ENCODE results near the gene CTDP1. TPM values are rescaled to one million over a fixed set of nuclear protein-coding genes. Genes with fewer than 3 reads are reported as not detected.

CTDP1 gene
- total RNA-seq, 2 experiments from 2014 or later, result 34.8 to 38.0 TPM

- Mint-ChIP-seq H3K9me3 (peaks cover 2% of the 10 kb centered on the region), H3K4me3 (peak overlapping the region; percentile 82), H3K36me3 (ENCODE audit: low read depth) (peaks cover 51% of the 10 kb centered on the region), H3K4me1 (peaks cover 74% of the 10 kb centered on the region), H3K27me3 (no peaks in the 10 kb centered on the region), H3K27ac (peak overlapping the region; percentile 89)
- ChIA-PET CTCF (no interaction called here), POLR2A (interaction anchor here (0.9 to 1.4 kb wide), 2 partner anchors 9 to 281 kb away, joined by 3 read pairs; no protein-coding TSS in a partner anchor)
- peak; percentile 82 for DNase-seq
Observed at GRCh38 chr18:79681484-79682387, 2.1 kb downstream of the CTDP1 start.

GRCh38 chr18:79682481-79682880 is 2.9 kb downstream of the CTDP1 start:
- Mint-ChIP-seq H3K9me3 (peaks cover 2% of the 10 kb centered on the region), H3K27ac (peak overlapping the region; percentile 89), H3K4me1 (peaks cover 73% of the 10 kb centered on the region), H3K27me3 (no peaks in the 10 kb centered on the region), H3K4me3 (peak overlapping the region; percentile 82), H3K36me3 (ENCODE audit: low read depth) (peaks cover 46% of the 10 kb centered on the region)
- CTCF ChIA-PET, result no interaction called here
- POLR2A ChIA-PET, result interaction anchor here (1.4 kb wide), 1 partner anchor 8 kb away, joined by 3 read pairs; no protein-coding TSS in a partner anchor
- no peak for DNase-seq

- H3K4me3 Mint-ChIP-seq, result peak overlapping the region; percentile 82
- peaks cover 74% of the 10 kb centered on the region for H3K4me1 Mint-ChIP-seq
- DNase-seq, result peak; percentile 24
- ChIA-PET POLR2A (no interaction called here), CTCF (interaction anchor here (1.3 kb wide), 1 partner anchor 304 kb away, joined by 3 read pairs; no protein-coding TSS in a partner anchor)
- H3K9me3 Mint-ChIP-seq, result peaks cover 2% of the 10 kb centered on the region
- H3K27ac Mint-ChIP-seq, result peak overlapping the region; percentile 89
- H3K36me3 Mint-ChIP-seq (ENCODE audit: low read depth), result peaks cover 46% of the 10 kb centered on the region
- no peaks in the 10 kb centered on the region for H3K27me3 Mint-ChIP-seq
Observed at GRCh38 chr18:79682894-79683625, 3.5 kb downstream of the CTDP1 start.

- Mint-ChIP-seq H3K27me3 (no peaks in the 10 kb centered on the region), H3K27ac (no peak overlapping the region), H3K36me3 (ENCODE audit: low read depth) (peaks cover 44% of the 10 kb centered on the region), H3K9me3 (peaks cover 2% of the 10 kb centered on the region), H3K4me3 (no peak overlapping the region), H3K4me1 (peaks cover 70% of the 10 kb centered on the region)
- ChIA-PET CTCF (interaction anchor here (1.3 kb wide), 1 partner anchor 304 kb away, joined by 3 read pairs; no protein-coding TSS in a partner anchor), POLR2A (no interaction called here)
- no peak for DNase-seq
Observed at GRCh38 chr18:79683626-79684282, 4.2 kb downstream of the CTDP1 start.

DNA sequence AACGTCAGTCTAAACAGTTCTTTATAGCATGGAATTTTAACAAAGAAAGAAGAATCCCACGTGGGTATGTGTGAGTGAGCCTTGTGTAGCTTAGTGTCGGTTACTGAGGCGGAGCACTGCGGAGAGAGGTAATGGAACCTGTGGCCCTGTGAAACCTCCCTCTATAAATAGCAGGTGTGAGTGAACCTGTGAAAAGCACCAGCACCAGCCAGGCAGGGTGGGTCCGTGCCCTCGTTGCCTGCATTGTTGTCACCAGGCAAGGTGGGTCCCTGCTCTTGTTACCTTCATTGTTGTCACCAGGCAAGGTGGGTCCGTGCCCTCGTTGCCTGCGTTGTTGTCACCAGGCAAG is 4.7 kb downstream of the CTDP1 start:
- POLR2A ChIA-PET, result no interaction called here
- no peak overlapping the region for H3K4me3 Mint-ChIP-seq
- CTCF ChIA-PET, result no interaction called here

DNA sequence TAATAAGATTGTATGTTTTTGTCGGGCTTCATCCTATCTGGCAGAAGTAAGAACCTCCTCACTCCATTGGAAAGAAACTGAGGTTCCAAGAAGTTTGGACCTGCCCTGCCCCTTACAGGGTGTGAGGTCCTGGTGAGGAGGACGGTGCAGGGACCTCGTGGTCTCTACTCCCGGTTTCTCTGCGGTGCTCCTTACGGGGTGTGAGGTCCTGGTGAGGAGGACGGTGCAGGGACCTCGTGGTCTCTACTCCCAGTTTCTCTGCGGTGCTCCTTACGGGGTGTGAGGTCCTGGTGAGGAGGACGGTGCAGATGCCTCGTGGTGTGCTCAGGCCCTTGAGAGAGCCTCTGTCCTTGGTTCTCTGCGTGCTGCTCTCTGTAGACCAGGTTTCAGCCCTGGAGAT is 5.2 kb downstream of the CTDP1 start:
- Mint-ChIP-seq H3K36me3 (ENCODE audit: low read depth) (peaks cover 42% of the 10 kb centered on the region), H3K27ac (no peak overlapping the region), H3K27me3 (no peaks in the 10 kb centered on the region), H3K9me3 (peaks cover 2% of the 10 kb centered on the region), H3K4me1 (peaks cover 71% of the 10 kb centered on the region), H3K4me3 (no peak overlapping the region)
- no peak for DNase-seq
- ChIA-PET POLR2A (no interaction called here), CTCF (no interaction called here)

More for the DNA sequence above, 4.7 kb downstream of the CTDP1 start:
- peaks cover 2% of the 10 kb centered on the region for H3K9me3 Mint-ChIP-seq
- peaks cover 42% of the 10 kb centered on the region for H3K36me3 Mint-ChIP-seq (ENCODE audit: low read depth)
- H3K4me1 Mint-ChIP-seq, result peaks cover 71% of the 10 kb centered on the region
- no peak overlapping the region for H3K27ac Mint-ChIP-seq
- H3K27me3 Mint-ChIP-seq, result no peaks in the 10 kb centered on the region
- DNase-seq, result no peak

DNA sequence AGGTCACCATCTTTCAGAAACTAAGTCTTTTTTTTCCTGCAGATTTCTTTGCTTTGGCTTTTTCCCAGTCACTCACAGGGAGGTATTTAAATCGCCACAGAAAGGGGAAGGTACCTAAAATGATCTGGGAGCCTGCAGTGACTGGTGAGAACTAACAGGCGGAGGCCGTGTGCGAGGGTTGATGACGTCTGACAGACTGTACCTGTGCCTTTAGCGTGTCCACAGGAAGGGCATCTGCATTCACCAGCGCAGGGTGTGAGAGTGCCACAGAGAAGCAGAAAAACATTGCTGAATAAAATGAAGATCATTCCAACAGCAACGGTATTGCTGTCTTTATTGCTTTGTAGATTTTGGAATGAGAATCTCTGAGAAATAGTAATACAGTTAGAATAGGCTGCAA is 5.7 kb downstream of the CTDP1 start:
- H3K9me3 Mint-ChIP-seq, result peaks cover 2% of the 10 kb centered on the region
- no peak overlapping the region for H3K27ac Mint-ChIP-seq
- POLR2A ChIA-PET, result no interaction called here
- no peak for DNase-seq
- H3K4me3 Mint-ChIP-seq, result no peak overlapping the region
- CTCF ChIA-PET, result no interaction called here
- H3K4me1 Mint-ChIP-seq, result peaks cover 71% of the 10 kb centered on the region
- no peaks in the 10 kb centered on the region for H3K27me3 Mint-ChIP-seq
- peaks cover 42% of the 10 kb centered on the region for H3K36me3 Mint-ChIP-seq (ENCODE audit: low read depth)

DNA sequence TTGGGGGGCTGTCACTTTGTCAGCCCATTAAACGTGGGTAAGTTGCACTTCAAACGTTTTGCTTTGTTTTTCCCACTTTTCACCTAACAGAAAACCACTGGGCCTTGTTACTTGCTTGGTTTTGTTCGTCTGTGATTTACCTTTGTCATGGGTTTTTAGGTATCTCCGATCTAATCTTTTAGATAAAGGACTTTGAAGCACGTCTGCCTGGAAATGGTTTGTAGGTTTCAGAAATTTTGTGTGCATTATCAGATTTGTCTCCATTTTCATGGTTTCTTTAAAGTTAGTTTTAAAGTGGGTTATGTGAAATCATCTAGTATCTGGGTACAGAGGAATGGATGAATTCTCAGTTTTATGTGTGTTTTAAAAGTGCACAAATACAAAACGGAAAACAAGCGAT is 6.4 kb downstream of the CTDP1 start:
- peaks cover 39% of the 10 kb centered on the region for H3K36me3 Mint-ChIP-seq (ENCODE audit: low read depth)
- ChIA-PET POLR2A (no interaction called here), CTCF (no interaction called here)
- no peaks in the 10 kb centered on the region for H3K27me3 Mint-ChIP-seq
- H3K27ac Mint-ChIP-seq, result no peak overlapping the region
- H3K9me3 Mint-ChIP-seq, result peaks cover 2% of the 10 kb centered on the region
- H3K4me3 Mint-ChIP-seq, result no peak overlapping the region
- DNase-seq, result no peak
- peaks cover 65% of the 10 kb centered on the region for H3K4me1 Mint-ChIP-seq

DNA sequence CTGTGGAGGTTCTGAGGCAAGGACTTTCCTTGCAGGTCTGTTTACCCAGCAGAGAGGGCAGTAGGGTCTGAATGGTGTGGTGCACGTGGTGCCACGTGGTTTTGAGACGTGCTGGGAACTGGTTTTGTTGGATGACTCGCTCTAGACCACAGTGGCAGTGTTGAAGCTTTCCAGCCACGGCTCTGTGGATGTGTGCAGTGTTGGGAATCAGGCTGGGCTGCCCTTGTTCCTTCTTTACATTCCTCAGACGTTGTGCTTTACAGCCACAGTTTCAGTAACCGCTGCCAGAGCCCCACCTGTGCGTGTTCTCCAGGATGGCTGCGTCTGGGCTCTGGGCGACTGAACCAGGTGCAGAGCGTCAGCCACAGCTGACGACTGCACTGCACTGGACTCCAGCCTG is 8.2 kb downstream of the CTDP1 start:
- no peak overlapping the region for H3K4me3 Mint-ChIP-seq

GRCh38 chr18:79690071-79690470 is 10.5 kb downstream of the CTDP1 start:
- no peaks in the 10 kb centered on the region for H3K27me3 Mint-ChIP-seq
- no peak overlapping the region for H3K27ac Mint-ChIP-seq
- H3K9me3 Mint-ChIP-seq, result no peaks in the 10 kb centered on the region
- no peak overlapping the region for H3K4me3 Mint-ChIP-seq
- ChIA-PET POLR2A (interaction anchor here (1.0 to 1.5 kb wide), 2 partner anchors 8 to 10 kb away, joined by 3 read pairs; no protein-coding TSS in a partner anchor), CTCF (no interaction called here)
- peaks cover 24% of the 10 kb centered on the region for H3K4me1 Mint-ChIP-seq
- DNase-seq, result no peak
- H3K36me3 Mint-ChIP-seq (ENCODE audit: low read depth), result peaks cover 9% of the 10 kb centered on the region

More for the DNA sequence above, 8.2 kb downstream of the CTDP1 start:
- Mint-ChIP-seq H3K4me1 (peaks cover 46% of the 10 kb centered on the region), H3K9me3 (peaks cover 1% of the 10 kb centered on the region), H3K27ac (no peak overlapping the region), H3K27me3 (no peaks in the 10 kb centered on the region), H3K36me3 (ENCODE audit: low read depth) (peaks cover 26% of the 10 kb centered on the region)
- CTCF ChIA-PET, result no interaction called here
- POLR2A ChIA-PET, result no interaction called here
- no peak for DNase-seq

DNA sequence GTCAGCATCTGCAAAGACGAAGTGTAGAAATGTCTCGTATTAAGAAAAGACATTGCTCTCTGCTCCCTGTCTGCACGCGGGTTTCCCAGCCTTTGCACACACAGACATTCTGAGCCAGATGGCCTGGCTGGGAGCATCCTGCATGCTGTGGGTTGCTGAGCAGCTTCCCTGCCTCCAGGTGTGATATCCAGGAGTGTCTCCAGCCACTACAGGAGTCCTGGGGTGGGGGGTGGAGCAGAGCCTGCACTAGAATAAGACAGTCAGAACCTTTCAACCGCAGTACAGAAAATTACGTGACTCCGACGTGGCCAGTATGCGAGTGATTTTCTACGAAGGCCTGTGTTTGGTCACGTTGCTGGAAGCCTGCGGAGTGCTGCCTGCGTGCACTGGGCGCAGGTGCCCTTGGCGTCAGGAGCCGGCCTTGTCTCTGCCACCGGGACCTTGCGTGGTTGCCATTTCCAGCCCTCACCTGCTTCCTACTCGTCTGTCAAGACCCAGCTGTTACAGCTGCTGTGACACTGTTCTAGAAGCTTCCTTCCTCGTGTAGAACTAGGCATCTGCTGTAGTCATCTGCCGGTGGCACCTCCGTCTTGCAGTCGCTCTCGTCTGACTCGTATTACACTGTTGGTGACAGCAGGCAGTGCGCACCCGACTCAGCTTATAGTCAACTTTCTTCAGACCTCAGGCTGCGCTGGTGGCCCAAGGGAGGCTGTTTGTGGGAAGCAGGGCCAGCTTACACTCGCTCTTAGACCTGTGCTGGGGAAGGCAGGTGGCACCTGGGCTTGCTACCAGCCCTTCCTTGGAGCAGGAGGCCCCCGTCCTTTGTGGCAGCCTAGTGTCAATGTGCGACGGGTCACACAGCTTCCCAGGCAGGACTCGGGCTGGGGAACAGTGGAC is 11.2 kb downstream of the CTDP1 start:
- Mint-ChIP-seq H3K27ac (no peak overlapping the region), H3K27me3 (no peaks in the 10 kb centered on the region), H3K4me1 (peaks cover 17% of the 10 kb centered on the region), H3K4me3 (no peak overlapping the region), H3K36me3 (ENCODE audit: low read depth) (peaks cover 13% of the 10 kb centered on the region), H3K9me3 (no peaks in the 10 kb centered on the region)
- DNase-seq, result no peak
- ChIA-PET POLR2A (interaction anchor here (1.0 to 1.5 kb wide), 2 partner anchors 9 to 11 kb away, joined by 3 read pairs; no protein-coding TSS in a partner anchor), CTCF (no interaction called here)

DNA sequence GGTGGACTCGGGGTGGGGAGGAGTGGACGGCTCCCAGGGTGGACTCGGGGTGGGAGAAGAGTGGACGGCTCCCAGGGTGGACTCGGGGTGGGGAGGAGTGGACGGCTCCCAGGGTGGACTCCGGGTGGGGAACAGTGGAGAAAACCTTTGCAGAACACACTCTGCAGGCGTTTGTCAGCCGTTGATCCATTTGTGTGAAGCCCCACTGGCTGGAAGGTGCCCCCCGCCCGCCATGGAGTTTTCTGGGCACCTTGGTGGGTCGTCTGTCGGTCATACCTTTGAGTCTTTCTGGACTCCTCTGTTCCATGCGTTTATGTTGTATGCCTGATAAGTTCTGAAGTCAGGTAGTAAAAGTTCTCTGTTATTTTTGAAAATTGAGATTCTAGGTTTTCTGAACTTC is 12.5 kb downstream of the CTDP1 start:
- H3K9me3 Mint-ChIP-seq, result no peaks in the 10 kb centered on the region
- CTCF ChIA-PET, result no interaction called here
- no peak overlapping the region for H3K27ac Mint-ChIP-seq
- no peak for DNase-seq
- no peak overlapping the region for H3K4me3 Mint-ChIP-seq
- POLR2A ChIA-PET, result no interaction called here
- peaks cover 17% of the 10 kb centered on the region for H3K36me3 Mint-ChIP-seq (ENCODE audit: low read depth)
- no peaks in the 10 kb centered on the region for H3K27me3 Mint-ChIP-seq
- peaks cover 10% of the 10 kb centered on the region for H3K4me1 Mint-ChIP-seq

All from activated CD4-positive, alpha-beta memory T cell treated with anti-CD3 and anti-CD28 coated beads, Interleukin-2, amount 10 ng/mL, durations not matched to agents 7 days and 5 days (primary cell).